GDM1 (cell line): ENCODE data around the gene UBE2G2.

Experiments
- DNase-seq: peaks from one replicate; lab custom pipeline; 2025; lab: John Stamatoyannopoulos, UW

UBE2G2 gene

DNA sequence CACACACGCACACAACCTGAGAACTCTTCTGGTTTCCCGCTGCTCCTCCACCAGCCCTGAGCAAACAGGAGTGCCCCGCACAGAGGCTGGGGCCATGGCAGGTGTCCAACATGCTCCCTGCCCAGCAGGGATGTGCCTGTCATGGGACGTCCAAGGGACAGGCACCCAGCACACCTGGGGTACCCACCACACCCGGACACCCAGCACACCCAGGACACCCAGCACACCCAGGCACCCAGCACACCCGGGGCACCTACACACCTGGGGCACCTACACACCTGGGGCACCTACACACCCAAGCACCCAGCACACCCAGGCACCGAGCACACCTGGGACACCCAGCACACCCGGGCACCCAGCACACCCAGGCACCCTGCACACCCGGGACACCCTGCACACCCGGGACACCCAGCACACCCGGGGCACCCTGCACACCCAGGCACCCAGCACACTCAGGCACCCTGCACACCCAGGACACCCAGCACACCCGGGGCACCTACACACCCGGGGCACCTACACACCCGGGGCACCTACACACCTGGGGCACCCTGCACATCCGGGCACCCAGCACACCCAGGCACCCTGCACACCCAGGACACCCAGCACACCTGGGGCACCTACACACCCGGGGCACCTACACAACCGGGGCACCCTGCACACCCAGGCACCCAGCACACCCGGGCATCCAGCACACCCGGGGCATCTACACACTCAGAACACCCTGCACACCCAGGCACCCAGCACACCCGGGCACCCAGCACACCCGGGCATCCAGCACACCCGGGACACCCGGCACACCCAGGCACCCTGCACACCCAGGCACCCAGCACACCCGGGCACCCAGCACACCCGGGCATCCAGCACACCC is 37.9 kb downstream of the UBE2G2 start:
- DNase-seq = no peak

DNA sequence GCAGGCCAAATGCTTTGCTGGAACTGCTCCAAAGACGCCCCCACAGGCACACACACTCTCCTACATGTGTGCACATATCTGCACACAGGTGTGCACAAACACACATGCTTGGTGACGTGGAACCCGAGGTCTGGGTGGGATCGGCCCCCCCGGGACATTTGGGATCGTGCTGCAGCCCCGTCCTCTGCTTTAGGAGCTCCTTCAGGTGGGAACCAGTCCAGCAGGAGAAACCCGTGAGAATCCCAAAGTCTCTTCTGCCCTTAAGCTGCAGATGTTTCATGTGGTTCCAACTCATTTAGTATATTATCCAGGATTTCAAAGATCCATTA is 38.6 kb downstream of the UBE2G2 start:
- DNase-seq = no peak

DNA sequence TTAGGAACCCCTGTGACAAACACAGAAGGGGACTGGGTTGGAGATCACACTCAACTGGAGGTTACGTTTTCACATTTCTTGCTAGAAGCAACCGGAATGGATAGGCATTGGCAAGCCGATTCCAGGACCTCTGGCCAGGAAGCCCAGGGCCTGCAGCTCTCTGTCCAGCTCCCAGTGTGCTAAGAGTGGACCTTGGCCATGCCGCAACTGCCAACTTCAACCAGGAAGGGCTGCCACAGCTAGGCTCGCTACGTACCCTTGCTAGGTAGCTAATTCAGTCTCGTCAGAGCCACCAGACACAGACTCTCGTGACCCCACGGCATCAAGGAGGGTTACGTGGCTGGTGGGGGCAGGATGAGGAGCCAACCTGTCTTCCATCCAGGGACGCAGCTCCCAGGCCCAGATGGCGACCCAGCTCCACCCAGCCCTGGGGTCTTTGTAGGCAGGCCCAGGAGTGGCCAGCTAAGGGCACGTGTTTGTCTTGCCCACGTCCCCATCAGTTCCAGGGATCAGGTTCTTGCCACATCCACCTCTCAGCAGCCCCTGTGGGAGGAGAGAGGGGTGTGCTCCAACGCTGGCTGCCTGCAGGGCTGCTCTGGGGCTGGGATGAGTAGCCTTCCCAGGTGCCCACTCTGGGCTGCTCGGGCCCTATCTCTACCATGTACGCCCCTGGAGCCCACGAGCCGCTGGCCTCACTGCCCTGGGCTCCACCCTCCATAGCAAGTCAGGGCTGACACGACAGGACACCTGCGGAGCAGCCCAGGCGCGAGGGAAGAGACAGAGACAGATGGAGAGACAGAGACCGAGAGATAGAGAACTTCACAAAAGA is 39.2 kb downstream of the UBE2G2 start:
- no peak for DNase-seq

DNA sequence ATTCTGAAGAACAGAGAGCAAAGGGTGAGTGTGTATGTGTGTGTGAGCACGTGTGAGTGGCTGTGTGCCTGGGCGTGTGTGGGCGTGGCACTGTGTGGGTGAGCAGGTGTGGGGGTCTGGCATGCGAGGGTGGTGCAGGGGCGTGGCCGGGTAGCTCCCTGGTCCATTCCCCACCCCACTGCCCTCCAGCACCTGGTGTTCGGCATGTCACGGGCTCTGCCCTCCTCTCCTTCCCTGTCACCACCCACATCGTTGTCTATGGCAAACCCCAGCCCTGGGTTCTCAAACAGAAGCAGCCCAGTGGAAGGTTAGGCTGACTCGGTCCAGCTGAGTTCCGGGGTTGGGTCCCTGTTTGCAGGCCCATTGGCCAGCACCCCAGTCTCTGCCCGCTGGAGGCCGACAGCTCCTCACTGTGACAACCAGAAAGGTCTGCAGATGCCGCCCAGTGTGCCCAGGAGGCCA is 39.8 kb downstream of the UBE2G2 start:
- DNase-seq = no peak

DNA sequence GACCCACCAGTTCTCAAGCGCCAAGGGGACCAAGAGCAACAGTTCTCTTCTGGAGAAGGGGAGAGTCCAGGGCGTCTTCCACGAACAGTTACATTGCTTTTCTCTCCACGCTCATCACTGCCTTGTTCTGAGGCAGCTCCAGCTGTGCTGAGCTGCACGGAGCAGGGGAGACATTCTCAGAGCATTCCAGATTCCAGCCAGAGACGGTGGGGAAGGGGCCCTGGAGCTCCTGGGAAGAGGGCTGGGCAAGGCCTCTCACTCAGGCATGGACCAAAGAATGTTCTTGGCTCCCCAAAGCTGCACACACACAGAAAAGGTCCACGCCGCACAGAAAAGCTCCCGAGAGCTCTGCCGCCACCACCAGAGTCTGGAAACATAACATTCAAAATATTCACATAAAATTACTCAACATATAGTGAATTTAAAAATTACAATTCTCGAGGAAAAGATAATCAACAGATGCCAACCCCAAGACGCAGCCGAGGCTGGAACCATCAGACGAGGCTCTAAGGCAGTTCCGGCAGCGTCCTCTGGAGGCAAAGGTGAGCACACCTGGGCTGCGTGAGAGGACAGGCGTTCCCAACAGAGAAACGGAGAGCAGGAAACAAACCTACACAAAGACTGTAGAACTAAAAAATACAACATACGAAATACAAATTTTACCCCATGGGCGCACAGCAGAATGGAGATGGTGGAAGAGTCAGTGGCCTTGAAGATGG is 40.5 kb downstream of the UBE2G2 start:
- DNase-seq = no peak

DNA sequence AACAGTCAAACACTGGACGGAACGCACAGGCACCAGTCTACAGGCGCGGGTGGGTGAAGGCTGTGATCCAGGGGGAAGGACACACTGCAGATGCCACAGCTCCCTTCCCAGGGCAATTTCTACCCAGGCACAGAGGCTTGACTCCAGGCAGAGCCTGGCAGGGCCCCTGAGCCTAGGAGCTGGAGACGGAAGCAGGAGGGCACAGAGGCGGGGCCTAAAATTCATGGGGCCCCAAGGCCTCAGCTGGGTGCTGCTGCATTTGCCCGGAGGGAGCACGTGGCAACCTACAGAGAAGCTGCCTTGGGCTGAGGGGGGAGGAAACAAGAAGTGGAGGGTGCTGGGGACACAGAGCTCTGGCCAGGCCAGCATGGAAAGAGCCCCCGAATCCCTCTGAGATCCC is 41.2 kb downstream of the UBE2G2 start:
- no peak for DNase-seq

DNA sequence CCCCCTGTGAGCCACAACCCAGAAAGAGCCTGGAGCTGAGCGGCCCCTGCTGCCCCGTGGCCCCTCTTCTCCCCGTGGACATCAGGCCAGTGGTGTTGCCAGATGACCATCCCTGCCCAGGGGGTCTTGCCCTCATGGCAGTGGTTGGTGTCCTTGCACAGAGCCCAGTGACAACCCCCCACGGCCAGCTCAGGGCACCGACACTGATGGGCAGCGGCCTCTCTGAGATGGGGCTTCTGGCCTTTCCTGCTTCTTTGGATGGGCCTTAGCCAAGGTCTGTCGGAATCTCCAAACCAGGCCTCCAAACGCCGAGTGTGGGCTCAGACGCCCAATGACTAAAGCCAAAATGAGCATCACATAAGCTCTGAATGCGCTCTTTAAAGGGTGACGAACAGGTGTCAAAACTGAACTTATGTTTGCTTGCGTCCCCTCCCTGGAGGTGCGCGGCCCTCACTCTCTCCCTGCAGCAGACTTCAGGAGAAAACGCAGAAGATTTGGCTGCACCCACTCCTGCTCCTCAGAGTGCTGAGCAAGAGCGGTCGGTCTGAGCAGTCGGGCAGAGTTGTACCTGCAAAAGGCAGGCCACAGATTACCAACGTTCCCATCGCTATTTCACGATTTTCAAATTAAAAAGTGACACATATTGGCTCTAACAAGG is 41.9 kb downstream of the UBE2G2 start:
- no peak for DNase-seq

DNA sequence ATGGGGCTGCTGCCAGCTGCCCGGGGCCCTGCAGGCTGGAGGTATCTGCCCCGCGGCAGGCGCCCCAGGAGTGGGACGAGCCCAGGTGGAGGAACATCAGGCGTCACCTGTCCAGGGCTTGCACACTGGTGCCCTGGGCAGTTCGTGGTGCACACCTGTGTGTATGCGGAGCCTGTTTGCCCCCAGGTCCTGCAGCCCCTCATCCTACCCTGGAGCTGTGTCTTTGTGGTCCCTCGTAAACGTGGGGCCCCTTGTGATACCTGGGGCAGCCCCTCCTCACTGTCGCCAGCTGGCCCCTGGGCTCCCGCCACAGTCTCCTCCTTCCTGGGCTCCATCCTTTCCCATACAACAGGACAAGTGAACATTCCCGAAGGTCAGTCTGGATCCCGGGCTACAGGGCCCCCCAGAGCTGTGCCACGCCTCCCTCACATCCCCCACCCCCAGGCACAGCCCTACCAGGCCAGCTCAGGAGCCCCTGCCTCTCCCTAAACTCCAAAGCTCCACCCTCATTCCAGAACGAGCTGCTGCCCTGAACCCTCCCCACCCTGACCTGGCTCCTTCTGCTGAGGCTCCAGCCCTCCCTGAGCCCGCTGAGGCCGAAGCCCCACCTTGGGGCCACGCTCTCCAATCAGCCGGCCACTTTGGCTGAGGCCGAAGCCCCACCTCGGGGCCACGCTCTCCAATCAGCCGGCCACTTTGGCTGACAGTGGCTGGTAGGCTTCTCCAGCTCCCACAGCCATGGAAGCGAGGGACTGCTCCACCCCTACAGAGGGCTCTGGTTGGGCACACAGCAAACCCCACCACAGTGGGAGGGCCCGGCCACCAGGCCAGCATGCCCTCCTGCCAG is 42.6 kb downstream of the UBE2G2 start:
- no peak for DNase-seq

DNA sequence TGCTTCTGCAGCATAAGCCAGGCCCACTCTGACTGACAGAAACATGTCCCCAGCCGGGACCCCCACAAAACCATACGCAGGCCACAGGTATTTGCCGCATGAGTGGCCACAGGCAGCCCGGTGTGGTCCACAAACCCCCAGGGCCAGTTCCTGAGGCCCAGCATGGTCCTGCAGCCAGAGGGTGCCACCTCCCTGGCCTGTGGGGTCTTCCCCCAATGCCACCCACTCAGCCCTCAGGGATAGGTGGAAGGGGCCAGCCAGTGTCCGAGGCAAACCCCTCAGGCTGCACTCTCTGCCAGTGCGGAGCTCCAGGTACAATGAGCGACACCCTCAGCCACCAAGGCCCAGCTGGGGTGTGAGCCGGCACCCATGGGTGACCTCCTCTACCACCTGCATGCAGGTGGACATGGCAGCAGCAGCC is 43.5 kb downstream of the UBE2G2 start:
- DNase-seq = no peak

DNA sequence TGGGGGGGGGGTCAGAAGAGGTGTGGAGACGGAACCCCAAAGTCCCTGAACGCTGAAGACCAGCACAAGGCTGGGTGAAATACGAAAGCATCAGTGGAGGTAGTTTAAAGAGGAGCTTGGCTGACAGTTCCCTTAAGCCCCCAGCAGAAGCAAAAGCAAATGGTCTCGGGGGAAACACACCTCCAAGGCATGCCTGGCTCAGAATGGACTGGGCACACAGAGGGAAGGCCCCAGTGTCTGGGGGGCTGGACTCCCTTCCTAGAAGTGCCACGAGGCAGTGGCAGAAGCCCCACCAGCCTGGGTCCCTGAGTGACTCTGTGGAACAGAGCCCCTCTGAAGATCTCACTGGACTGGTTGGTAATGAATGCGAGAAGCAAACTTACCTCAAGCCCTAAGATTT is 43.9 kb downstream of the UBE2G2 start:
- DNase-seq = no peak

DNA sequence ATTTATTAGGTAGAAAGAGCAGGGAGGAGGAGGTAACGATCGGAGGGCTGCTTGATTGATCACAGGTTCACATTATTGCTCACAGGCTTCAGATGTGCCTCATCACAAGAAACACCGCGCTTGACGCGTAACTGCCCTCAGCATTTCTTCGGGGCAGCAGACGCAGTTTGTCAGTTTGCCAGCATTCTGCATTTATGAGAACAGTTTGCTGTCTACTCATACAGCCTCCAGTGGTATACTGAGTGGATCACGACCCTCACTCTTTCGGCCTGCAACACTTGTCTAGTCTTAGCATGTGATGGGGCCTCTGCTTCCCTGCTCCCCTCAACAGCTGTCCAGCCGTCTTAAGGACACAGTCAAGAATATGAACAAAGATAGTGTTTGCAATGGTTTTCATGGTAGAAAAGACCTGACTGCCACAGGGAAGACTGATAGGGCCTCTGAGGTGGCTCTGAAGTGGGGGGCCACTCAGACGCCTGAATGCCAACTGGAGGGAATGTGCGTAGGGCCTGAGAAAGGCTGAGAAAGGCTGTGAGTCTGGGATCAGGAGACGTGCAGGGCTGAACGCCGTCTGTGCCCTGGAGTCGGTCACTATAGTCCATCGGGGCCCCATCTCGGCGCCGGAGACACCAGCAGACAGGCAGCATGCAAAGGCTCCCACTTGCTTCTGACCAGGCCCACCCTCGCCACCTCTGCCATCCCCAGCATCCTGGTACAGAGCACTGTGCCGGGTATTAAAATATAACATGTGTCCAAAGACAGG is 45.0 kb downstream of the UBE2G2 start:
- no peak for DNase-seq

DNA sequence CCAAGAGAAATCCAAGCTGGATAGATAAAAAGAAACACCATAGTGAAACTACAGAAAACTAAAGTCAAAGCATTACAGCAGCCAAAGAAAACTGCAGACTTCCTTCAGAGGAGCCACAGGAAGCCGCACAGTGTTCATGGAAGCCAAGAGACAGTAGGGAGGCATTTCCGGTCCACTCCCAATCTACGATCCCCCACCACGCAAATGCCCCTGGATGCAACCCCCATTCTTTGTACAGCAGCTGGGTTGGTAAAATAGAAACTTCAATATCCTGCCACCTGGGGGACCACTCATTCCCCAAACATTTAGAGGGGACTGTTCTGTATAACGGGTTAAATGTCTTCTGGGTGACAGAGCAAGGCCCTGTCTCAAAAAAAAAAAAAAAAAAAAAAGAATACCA is 46.4 kb downstream of the UBE2G2 start:
- no peak for DNase-seq

DNA sequence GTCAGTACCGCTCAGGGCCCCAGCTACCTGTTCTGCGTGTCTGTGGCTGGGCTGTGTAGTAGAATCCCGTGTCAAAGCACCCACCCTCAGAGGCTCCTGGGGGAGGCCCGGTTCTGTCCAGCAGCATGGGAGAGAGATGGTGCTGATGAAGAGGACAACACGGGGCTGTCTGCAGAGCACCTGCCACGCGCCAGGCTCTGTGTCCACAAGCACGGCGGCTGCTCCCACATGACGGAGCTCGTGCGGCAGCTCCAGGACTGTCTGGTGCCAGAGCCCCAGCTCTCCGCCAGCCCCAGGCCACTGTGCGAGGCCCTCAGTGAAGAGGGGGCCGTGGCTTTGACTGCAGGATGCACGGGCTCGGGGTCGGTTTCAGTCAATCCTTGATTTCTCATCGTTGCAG is 48.3 kb downstream of the UBE2G2 start:
- DNase-seq = no peak

DNA sequence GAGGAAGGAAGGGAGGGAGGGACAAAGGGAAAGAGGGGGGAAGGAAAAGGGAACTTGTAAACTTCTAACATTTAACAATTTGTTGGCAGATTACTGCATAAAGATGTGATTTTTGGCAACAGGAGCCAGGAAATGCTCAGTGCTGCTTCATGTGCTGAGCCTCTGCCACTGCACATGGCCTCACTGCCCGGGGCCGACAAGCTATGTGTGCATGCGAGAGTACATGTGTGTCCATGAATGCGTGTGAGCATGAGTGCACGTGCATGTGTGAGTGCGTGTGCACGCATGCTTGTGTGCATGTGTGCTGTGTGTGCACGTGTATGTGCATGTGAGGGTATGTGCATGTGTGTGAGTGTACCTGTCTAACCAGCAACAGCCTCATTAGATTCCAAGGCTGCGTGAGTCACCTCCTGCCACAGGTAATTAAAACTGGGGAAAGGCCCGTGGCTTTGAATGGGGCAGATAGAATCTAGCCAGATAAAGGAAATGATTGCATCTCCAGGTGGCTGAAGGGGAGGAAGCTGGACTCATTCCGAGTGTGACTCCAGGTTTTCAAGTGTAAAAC is 48.9 kb downstream of the UBE2G2 start:
- DNase-seq = no peak

DNA sequence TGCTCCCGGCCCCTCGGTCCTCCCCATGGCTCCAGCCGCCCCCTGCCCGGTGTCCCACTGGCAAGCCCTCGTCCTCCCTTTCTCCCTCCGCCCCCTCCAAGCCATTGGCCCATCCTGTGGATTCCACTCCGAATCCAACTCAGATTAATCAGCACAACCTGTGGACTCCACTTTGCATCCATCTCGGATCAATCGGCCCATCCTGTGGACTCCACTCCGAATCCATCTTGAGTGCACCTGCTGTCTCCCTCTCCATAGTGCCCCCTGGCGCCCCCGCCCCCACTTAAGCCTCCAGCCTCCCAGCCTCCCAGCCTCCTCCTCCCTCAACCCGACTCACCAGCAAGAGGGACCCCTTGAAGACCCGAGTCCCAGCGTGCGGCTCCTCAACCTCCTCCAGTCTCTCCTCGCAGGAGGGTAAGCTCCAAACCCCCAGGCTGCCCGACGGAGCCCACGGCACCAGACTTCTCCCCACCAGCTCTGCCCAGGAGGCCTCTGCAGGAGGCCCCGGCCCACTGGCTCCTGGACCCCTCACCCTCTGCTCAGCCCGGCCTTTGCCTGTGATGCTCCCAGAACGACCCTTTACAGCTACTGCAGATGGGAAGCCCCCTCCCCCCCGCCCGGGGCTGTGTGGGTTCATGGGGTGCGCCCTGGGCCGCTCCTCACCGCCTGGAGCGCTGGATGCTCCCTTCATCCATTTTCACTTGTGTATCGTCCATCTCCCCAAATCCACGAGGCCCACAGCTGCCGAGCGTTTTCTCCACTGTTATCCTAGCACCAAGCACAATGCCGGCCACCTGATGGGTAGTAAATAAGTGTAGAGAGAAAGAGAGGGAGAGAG is 49.6 kb downstream of the UBE2G2 start:
- no peak for DNase-seq

DNA sequence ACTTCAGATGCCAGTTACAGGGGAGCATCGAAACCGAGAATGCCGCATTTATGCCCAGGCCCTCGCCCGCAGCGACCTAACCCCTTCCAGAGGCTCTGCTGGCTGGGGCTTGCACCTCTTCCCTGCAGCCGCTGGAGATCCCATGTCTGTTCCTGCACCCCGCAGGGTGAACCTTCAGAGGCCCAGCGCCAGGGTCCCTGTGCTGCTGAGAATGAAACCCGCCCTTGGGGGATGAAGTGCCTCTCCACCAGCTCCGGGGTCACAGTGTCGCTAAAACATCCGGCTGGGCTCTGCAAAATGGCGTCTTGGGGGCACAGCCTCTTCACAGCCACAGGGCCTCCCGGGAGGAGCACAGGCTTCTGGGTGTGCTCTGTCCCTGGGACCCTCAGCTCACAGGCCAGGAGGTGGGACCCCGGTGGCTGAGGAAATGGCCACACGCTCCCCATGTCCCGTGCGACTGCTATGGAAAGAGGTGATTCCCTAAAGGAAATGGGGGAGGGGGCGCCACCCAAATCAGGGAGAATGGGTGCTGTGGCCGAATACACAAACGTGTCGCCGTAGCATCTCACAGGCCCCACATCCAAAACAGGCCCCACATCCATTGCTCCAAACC is 50.3 kb downstream of the UBE2G2 start:
- DNase-seq = no peak

DNA sequence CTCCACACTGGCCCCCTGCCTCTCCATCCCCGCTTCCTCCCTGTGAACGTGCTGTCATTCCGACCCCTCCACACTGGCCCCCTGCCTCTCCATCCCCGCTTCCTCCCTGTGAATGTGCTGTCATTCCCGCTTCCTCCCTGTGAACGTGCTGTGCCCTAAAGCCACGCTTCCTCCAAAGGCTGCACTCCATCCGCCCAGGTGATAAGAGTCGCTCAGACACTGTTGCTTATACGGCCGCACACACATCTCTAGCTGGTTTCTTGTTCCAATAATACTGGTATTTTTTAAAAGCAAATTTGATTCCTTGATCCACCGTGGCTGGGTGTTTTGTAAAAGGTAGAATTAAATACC is 51.0 kb downstream of the UBE2G2 start:
- DNase-seq = no peak

DNA sequence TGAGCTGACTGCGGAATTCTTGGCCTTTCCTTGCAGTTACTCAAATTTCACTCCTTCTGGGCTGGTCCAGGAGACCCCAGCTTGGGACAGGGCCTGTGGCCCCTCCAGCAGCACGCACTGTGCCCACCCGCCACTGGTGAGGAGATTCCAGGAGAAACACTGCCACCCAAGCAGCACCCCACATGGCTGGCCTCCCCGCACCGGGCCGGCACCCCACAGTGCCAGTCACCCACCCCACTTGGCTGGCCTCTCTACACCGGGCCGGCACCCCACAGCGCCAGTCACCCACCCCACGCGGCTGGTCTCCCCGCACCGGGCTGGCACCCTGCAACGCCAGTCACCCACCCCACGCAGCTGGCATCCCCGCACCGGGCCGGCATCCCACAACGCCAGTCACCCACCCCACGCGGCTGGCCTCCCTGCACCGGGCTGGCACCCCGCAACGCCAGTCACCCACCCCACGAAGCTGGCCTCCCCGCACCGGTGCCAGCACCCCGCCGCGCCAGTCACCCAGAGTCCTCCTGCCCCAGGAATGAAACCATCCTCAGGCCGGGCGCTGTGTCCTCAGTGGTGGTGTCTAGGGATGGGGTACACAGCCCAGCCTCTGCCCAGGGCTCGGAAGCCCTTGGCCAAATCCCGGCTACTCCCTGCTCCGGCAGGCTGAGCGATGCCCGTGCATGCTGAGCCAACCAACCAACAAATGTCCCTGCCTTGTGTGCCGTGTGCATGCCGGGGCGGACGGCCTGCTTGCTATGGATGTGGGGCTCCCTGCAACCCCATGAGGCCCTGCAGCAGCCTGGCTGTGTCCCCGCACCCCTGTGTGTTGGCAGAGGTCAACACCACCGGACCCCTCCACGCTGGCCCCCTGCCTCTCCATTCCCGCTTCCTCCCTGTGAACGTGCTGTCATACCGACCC is 51.6 kb downstream of the UBE2G2 start:
- no peak for DNase-seq
